Endodermal cell (in vitro differentiated cells): ENCODE data around the gene VPS11. TPM values are rescaled to one million over a fixed set of nuclear protein-coding genes. Genes with fewer than 3 reads are reported as not detected.
A peak's percentile ranks its signal among the peaks of the same experiment; 100 is the strongest.

ENCODE experiments used
- DNase-seq: peaks from one replicate; pipeline ENCODE4 v3.0.0-alpha.2; 2017
- H3K27ac ChIP-seq: 2 replicates; pipeline ENCODE4 v1.5.1; 2013; ENCODE audit warnings: mild to moderate bottlenecking, low read depth, low read length, moderate library complexity
- H3K27me3 ChIP-seq: 2 replicates; pipeline ENCODE4 v1.6.1; 2013; ENCODE audit warnings: mild to moderate bottlenecking, low read length, moderate library complexity; ENCODE audit not compliant: insufficient read depth, control insufficient read depth, poor library complexity, severe bottlenecking
- H3K36me3 ChIP-seq: 2 replicates; pipeline ENCODE4 v1.7.0; 2013; ENCODE audit warnings: mild to moderate bottlenecking, low read length, moderate library complexity; ENCODE audit not compliant: control insufficient read depth, insufficient read depth
- H3K4me1 ChIP-seq: one replicate; pipeline ENCODE4 v1.7.0; 2013; ENCODE audit warnings: low read length; ENCODE audit not compliant: control insufficient read depth, insufficient read depth
- H3K4me3 ChIP-seq: 2 replicates; pipeline ENCODE4 v1.5.1; 2013; ENCODE audit warnings: mild to moderate bottlenecking, low read length, moderate library complexity
- H3K9ac ChIP-seq: 2 replicates; pipeline ENCODE4 v1.6.1; 2013; ENCODE audit warnings: mild to moderate bottlenecking, low read length, moderate library complexity; ENCODE audit not compliant: poor library complexity, severe bottlenecking; ENCODE audit errors: extremely low read depth
- H3K9me3 ChIP-seq: 2 replicates; pipeline ENCODE4 v1.6.1; 2013; ENCODE audit warnings: mild to moderate bottlenecking, low read length, moderate library complexity; ENCODE audit not compliant: control insufficient read depth
- H3K27ac Mint-ChIP-seq: 2 replicates; pipeline ENCODE4 v1.8.0; 2020; ENCODE audit warnings: mixed read lengths
- H3K27me3 Mint-ChIP-seq: 2 replicates; pipeline ENCODE4 v1.8.0; 2021; ENCODE audit warnings: mild to moderate bottlenecking, mixed read lengths; ENCODE audit not compliant: insufficient read depth
- H3K36me3 Mint-ChIP-seq: 2 replicates; pipeline ENCODE4 v1.8.0; 2020; ENCODE audit warnings: low read depth, mixed read lengths
- H3K4me1 Mint-ChIP-seq: 2 replicates; pipeline ENCODE4 v1.8.0; 2020; ENCODE audit warnings: mixed read lengths
- H3K4me3 Mint-ChIP-seq: 2 replicates; pipeline ENCODE4 v1.8.0; 2020; ENCODE audit warnings: mild to moderate bottlenecking, moderate library complexity, mixed read lengths
- H3K9me3 Mint-ChIP-seq: 2 replicates; pipeline ENCODE4 v1.8.0; 2020; ENCODE audit warnings: mild to moderate bottlenecking, mixed read lengths
- WGBS, 2 experiments: methylation state at CpG; one replicate each; pipeline versions ENCODE4 v1.1.5 to v1.1.7; 2013; ENCODE audit warnings: missing lambda C conversion rate in 2 of 2, mixed read lengths in 1 of 2; ENCODE audit not compliant: insufficient coverage in 1 of 2, insufficient read length in 1 of 2; 5-methylcytosine and 5-hydroxymethylcytosine counted together
- total RNA-seq, 2 donors: library from RNA; stranded (reverse); fragmentation: NEBNext Ultra II Directional in 1 of 2; extraction: Animal tissue kit (Norgen Biotek cat#: 25700) in 1 of 2; gene quantifications; 2 replicates in 1 of 2; 3 replicates in 1 of 2; pipeline ENCODE4 v1.2.1, GENCODE V29; 2021
- TF ChIP-seq, protein P1 (sequence below): fragments of 200-600 bp; sonication (generic); conservative IDR thresholded peaks from 2 replicates; pipeline ENCODE4 v1.5.0; 2021; ENCODE audit warnings: antibody characterized with exemption, mild to moderate bottlenecking

The VPS11 gene
- total RNA-seq, 2 donors from 2014 or later, result 26.9 to 29.1 TPM

- TF ChIP-seq, protein P1, sequence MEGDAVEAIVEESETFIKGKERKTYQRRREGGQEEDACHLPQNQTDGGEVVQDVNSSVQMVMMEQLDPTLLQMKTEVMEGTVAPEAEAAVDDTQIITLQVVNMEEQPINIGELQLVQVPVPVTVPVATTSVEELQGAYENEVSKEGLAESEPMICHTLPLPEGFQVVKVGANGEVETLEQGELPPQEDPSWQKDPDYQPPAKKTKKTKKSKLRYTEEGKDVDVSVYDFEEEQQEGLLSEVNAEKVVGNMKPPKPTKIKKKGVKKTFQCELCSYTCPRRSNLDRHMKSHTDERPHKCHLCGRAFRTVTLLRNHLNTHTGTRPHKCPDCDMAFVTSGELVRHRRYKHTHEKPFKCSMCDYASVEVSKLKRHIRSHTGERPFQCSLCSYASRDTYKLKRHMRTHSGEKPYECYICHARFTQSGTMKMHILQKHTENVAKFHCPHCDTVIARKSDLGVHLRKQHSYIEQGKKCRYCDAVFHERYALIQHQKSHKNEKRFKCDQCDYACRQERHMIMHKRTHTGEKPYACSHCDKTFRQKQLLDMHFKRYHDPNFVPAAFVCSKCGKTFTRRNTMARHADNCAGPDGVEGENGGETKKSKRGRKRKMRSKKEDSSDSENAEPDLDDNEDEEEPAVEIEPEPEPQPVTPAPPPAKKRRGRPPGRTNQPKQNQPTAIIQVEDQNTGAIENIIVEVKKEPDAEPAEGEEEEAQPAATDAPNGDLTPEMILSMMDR, result no peak
- Histone ChIP-seq H3K36me3 (peaks cover 55% of the 10 kb centered on the region), H3K4me3 (peak overlapping the region; percentile 99), H3K27ac (no peak overlapping the region), H3K4me1 (peaks cover 16% of the 10 kb centered on the region), H3K9me3 (no peaks in the 10 kb centered on the region), H3K27me3 (no peaks in the 10 kb centered on the region), H3K9ac (no peak overlapping the region)
- H3K9me3 Mint-ChIP-seq, result no peaks in the 10 kb centered on the region
- H3K4me1 Mint-ChIP-seq, result peaks cover 29% of the 10 kb centered on the region
- 25 to 71% methylated on average over 1 to 2 of the region's 2 CpGs for WGBS, 2 experiments
- H3K27ac Mint-ChIP-seq, result peak overlapping the region; percentile 79
- H3K36me3 Mint-ChIP-seq, result peaks cover 65% of the 10 kb centered on the region
- H3K4me3 Mint-ChIP-seq, result peak overlapping the region; percentile 100
- no peaks in the 10 kb centered on the region for H3K27me3 Mint-ChIP-seq
- no peak for DNase-seq
Observed at GRCh38 chr11:119019996-119020395, 47.6 kb upstream of the VPS11 start.

DNA sequence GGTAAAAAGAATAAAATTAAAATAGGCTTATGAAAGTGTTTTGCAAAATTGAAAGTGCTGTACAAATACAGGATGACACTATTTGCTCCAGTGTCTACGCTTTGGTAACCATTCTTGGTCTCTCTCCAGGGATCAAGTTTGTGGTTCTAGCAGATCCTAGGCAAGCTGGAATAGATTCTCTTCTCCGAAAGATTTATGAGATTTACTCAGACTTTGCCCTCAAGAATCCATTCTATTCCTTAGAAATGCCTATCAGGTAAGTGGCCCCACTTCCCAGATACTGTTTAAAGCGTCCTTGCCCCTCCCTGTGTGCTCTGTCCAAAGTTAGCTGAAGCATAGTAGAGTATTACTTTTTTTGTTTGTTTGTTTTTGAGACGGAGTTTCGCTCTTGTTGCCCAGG lies 46.0 kb upstream of the VPS11 start:
- H3K27ac Mint-ChIP-seq, result no peak overlapping the region
- no peaks in the 10 kb centered on the region for H3K27me3 Mint-ChIP-seq
- 92 to 100% methylated on average over 5 of the region's 5 CpGs for WGBS, 2 experiments
- Histone ChIP-seq H3K27me3 (no peaks in the 10 kb centered on the region), H3K9me3 (no peaks in the 10 kb centered on the region), H3K9ac (no peak overlapping the region), H3K27ac (no peak overlapping the region), H3K4me3 (no peak overlapping the region), H3K4me1 (peaks cover 16% of the 10 kb centered on the region), H3K36me3 (peaks cover 55% of the 10 kb centered on the region)
- no peak overlapping the region for H3K4me3 Mint-ChIP-seq
- no peaks in the 10 kb centered on the region for H3K9me3 Mint-ChIP-seq
- H3K4me1 Mint-ChIP-seq, result peaks cover 33% of the 10 kb centered on the region
- H3K36me3 Mint-ChIP-seq, result peaks cover 64% of the 10 kb centered on the region
- TF ChIP-seq, protein P1, result no peak
- no peak for DNase-seq

DNA sequence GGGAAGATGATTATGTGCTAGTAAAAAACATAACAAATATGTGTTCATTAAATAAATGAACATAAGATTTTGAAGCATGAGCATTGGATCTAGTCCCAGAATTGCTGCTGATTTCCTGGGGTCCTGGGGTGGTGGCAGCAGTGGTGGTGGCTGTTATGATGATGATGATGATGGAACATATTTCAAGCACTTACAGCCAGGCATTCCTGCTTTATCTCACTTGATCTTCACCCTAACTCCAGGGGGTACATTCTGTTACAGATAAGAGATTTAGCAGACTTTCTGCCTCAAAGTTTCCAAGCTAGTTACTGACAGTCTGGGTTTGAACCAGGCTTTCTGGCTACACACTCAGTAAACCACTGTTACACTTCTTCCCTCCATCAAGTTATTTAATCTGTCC lies 43.9 kb upstream of the VPS11 start:
- H3K4me3 Mint-ChIP-seq, result peak overlapping the region; percentile 4
- TF ChIP-seq, protein P1, result no peak

More for the DNA sequence above, 43.9 kb upstream of the VPS11 start:
- peaks cover 66% of the 10 kb centered on the region for H3K36me3 Mint-ChIP-seq
- H3K9me3 Mint-ChIP-seq, result no peaks in the 10 kb centered on the region
- Histone ChIP-seq H3K9me3 (no peaks in the 10 kb centered on the region), H3K27ac (no peak overlapping the region), H3K9ac (no peak overlapping the region), H3K4me3 (peak overlapping the region; percentile 70), H3K27me3 (no peaks in the 10 kb centered on the region), H3K4me1 (peaks cover 27% of the 10 kb centered on the region), H3K36me3 (peaks cover 58% of the 10 kb centered on the region)
- no peaks in the 10 kb centered on the region for H3K27me3 Mint-ChIP-seq
- no peak for DNase-seq
- H3K27ac Mint-ChIP-seq, result peak overlapping the region; percentile 18
- peaks cover 46% of the 10 kb centered on the region for H3K4me1 Mint-ChIP-seq
